ENCODE data around the gene C14orf93.
"Not testable (repeated sequence)": the region's sequence is repeated elsewhere in the genome, so short reads cannot be mapped to it uniquely, and the experiment has no call there.

The C14orf93 gene

DNA sequence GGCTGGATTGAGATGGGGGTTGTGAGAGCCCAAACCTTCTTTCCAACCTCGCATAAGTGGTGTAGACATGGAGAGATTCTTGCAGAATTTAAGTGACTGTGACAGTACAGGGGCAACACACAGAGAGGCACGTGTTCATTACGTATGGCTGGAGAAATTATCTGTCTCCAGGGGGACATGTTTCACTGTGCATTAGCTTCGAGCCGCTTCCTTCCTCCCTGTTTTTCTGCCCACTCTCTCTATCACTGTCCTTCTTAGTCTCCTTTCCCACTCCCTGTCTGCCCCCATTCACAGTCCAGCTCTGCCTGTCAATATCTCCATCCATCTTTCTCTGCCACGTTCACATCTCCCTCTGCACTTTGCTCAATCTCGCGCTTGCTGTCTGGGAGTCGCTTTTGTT, 11.5 kb upstream of the C14orf93 start:
- DNase-seq (ENCODE audit: low read depth, low spot score), result no peak
- H3K4me3 ChIP-seq (ENCODE audit: low read depth, low read length), result no peak overlapping the region
- TF ChIP-seq CTCF (IDR thresholded peaks at IDR 0.05; ENCODE audit: low read depth, low read length), result no peak
- in situ Hi-C loops (cut with HindIII; ENCODE audit: low sequenced_read_pairs), result no loop called here

- DNase-seq (ENCODE audit: low read depth, low spot score), result no peak
- TF ChIP-seq CTCF (IDR thresholded peaks at IDR 0.05; ENCODE audit: low read depth, low read length), result no peak
- no peak overlapping the region for H3K4me3 ChIP-seq (ENCODE audit: low read depth, low read length)
- in situ Hi-C loops (cut with HindIII; ENCODE audit: low sequenced_read_pairs), result no loop called here
Measured at GRCh38 chr14:23020143-23021128, 10.5 kb upstream of the C14orf93 start.

- in situ Hi-C loops (cut with HindIII; ENCODE audit: low sequenced_read_pairs), result no loop called here
- no peak overlapping the region for H3K4me3 ChIP-seq (ENCODE audit: low read depth, low read length)
- TF ChIP-seq CTCF (IDR thresholded peaks at IDR 0.05; ENCODE audit: low read depth, low read length), result no peak
- no peak for DNase-seq (ENCODE audit: low read depth, low spot score)
Measured at GRCh38 chr14:23018107-23018506, 8.2 kb upstream of the C14orf93 start.

DNA sequence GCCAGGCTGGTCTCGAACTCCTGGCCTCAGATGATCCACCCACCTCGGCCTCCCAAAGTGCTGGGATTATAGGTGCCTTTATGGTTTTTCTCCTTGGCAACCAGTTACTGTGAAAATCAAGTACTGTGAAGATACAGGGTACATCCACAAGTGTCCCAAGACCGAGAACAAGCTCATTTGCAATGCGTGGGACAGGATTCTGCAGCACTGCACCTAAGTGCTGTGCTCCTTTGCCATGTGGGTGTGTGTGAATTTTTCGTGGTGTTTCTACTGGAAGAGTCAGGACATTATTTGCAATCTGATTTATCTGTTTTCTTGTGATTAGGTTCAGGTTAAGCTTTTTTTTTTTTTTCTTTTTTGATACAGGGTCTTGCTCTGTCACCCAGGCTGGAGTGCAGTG, 7.1 kb upstream of the C14orf93 start:
- no peak for DNase-seq (ENCODE audit: low read depth, low spot score)
- no peak for TF ChIP-seq CTCF (IDR thresholded peaks at IDR 0.05; ENCODE audit: low read depth, low read length)
- H3K4me3 ChIP-seq (ENCODE audit: low read depth, low read length), result no peak overlapping the region
- in situ Hi-C loops (cut with HindIII; ENCODE audit: low sequenced_read_pairs), result no loop called here

GRCh38 chr14:23015618-23016017, 5.7 kb upstream of the C14orf93 start:
- no peak overlapping the region for H3K4me3 ChIP-seq (ENCODE audit: low read depth, low read length)
- in situ Hi-C loops (cut with HindIII; ENCODE audit: low sequenced_read_pairs), result no loop called here
- no peak for TF ChIP-seq CTCF (IDR thresholded peaks at IDR 0.05; ENCODE audit: low read depth, low read length)
- DNase-seq (ENCODE audit: low read depth, low spot score), result no peak

- DNase-seq (ENCODE audit: low read depth, low spot score); H3K4me3 ChIP-seq (ENCODE audit: low read depth, low read length); in situ Hi-C loops (cut with HindIII; ENCODE audit: low sequenced_read_pairs): not testable (repeated sequence)
Measured at GRCh38 chr14:23013749-23014054, 3.8 kb upstream of the C14orf93 start.

- DNase-seq (ENCODE audit: low read depth, low spot score), result no peak
- in situ Hi-C loops (cut with HindIII; ENCODE audit: low sequenced_read_pairs), result no loop called here
- no peak for TF ChIP-seq CTCF (IDR thresholded peaks at IDR 0.05; ENCODE audit: low read depth, low read length)
- no peak overlapping the region for H3K4me3 ChIP-seq (ENCODE audit: low read depth, low read length)
Measured at GRCh38 chr14:23013054-23013748, 3.3 kb upstream of the C14orf93 start.

Data from astrocyte of the spinal cord (primary cell).